Erythroblast (primary cell): ENCODE results near the gene KCTD14.
"Not testable (repeated sequence)": the region's sequence is repeated elsewhere in the genome, so short reads cannot be mapped to it uniquely, and the experiment has no call there.

Experiments
- GATA1 ChIP-seq: IDR thresholded peaks from 2 replicates; pipeline ENCODE4 v1.6.1; 2011; ENCODE audit warnings: low read depth, mild to moderate bottlenecking, control low read depth, low read length, moderate library complexity
- POLR2A ChIP-seq: IDR thresholded peaks from 2 replicates; pipeline ENCODE4 v1.6.1; 2011; ENCODE audit warnings: mild to moderate bottlenecking, low read length

GRCh38 chr11:78028423-78028822 lies 5.3 kb upstream of the KCTD14 start:
- not testable (repeated sequence) for TF ChIP-seq POLR2A, GATA1
